Right ventricle myocardium inferior (tissue), 1 donor: ENCODE data around the gene ITGB8. TPM values are rescaled to one million over a fixed set of nuclear protein-coding genes. Genes with fewer than 3 reads are reported as not detected.

ENCODE experiments used
- ATAC-seq: fragments of 200-7000 bp; cut with Tn5 transposase; one replicate; pipeline ENCODE4 v1.9.1; 2020; ENCODE audit warnings: mild to moderate bottlenecking, moderate library complexity
- DNase-seq: peaks from one replicate; pipeline ENCODE4 v3.0.0; 2021; ENCODE audit errors: missing footprints
- intact Hi-C: fragments of 100-400 bp; cut with DNase I; formaldehyde crosslinking; loops from one replicate; pipeline ENCODE4 v1.11.0; 2022
- total RNA-seq: library from RNA; stranded (reverse); fragmentation: NEBNext Ultra II Directional; extraction: Animal tissue kit (Norgen Biotek cat#: 25700); gene quantifications from one replicate; pipeline ENCODE4 v1.2.1, GENCODE V29; 2021
- donor health status: DM: no; HTN: yes; CAD: no; lungs with severe emphysema.

Gene ITGB8
- total RNA-seq, 1 donor from 2014 or later = 2.5 TPM

GRCh38 chr7:20401861-20402746 is 71.4 kb downstream of the ITGB8 start:
- DNase-seq (no peak), ATAC-seq (no peak)
- intact Hi-C loops = no loop called here

- intact Hi-C loops = no loop called here
- DNase-seq (no peak), ATAC-seq (no peak)
Measured at GRCh38 chr7:20402747-20403230, 72.1 kb downstream of the ITGB8 start.

- DNase-seq = peak; percentile 77
- intact Hi-C loops = no loop called here
- ATAC-seq = peak; percentile 55
Measured at GRCh38 chr7:20403331-20403730, 72.6 kb downstream of the ITGB8 start.

GRCh38 chr7:20404320-20404719 is 73.6 kb downstream of the ITGB8 start:
- DNase-seq (no peak), ATAC-seq (no peak)
- intact Hi-C loops = no loop called here

GRCh38 chr7:20407585-20408466 is 77.1 kb downstream of the ITGB8 start:
- intact Hi-C loops = loop anchor here (2.0 to 5.0 kb wide), 2 partner anchors 76 to 167 kb away; partner anchors contain the start of gene ITGB8
- peak; percentile 90 for ATAC-seq
- DNase-seq = peak; percentile 83

- peak; percentile 90 for ATAC-seq
- DNase-seq = no peak
- intact Hi-C loops = loop anchor here (5.0 kb wide), 1 partner anchor 76 kb away; the partner anchor contains the start of gene ITGB8
Measured at GRCh38 chr7:20408467-20408826, 77.7 kb downstream of the ITGB8 start.

GRCh38 chr7:20409961-20410360 is 79.3 kb downstream of the ITGB8 start:
- ATAC-seq (no peak), DNase-seq (no peak)
- intact Hi-C loops = loop anchor here (5.0 kb wide), 1 partner anchor 78 kb away; the partner anchor contains the start of gene ITGB8

- intact Hi-C loops = no loop called here
- no peak for DNase-seq
- no peak for ATAC-seq
Measured at GRCh38 chr7:20411372-20411771, 80.7 kb downstream of the ITGB8 start.

- ATAC-seq (no peak), DNase-seq (no peak)
- intact Hi-C loops = no loop called here
Measured at GRCh38 chr7:20412032-20412431, 81.3 kb downstream of the ITGB8 start.

- DNase-seq (no peak), ATAC-seq (peak; percentile 54)
- intact Hi-C loops = no loop called here
Measured at GRCh38 chr7:20417260-20417659, 86.6 kb downstream of the ITGB8 start.

GRCh38 chr7:20417675-20418382 is 87.1 kb downstream of the ITGB8 start:
- no peak for ATAC-seq

GRCh38 chr7:20424500-20424899 is 93.8 kb downstream of the ITGB8 start:
- peak; percentile 37 for ATAC-seq
- intact Hi-C loops = no loop called here
- no peak for DNase-seq

More at GRCh38 chr7:20417675-20418382, 87.1 kb downstream of the ITGB8 start:
- no peak for DNase-seq
- intact Hi-C loops = no loop called here

- intact Hi-C loops = loop anchor here (10.0 kb wide), 1 partner anchor 144 kb away; no protein-coding TSS in a partner anchor
- no peak for DNase-seq
- no peak for ATAC-seq
Measured at GRCh38 chr7:20430664-20431063, 100.0 kb downstream of the ITGB8 start.

GRCh38 chr7:20431146-20431545 is 100.4 kb downstream of the ITGB8 start:
- ATAC-seq (no peak), DNase-seq (no peak)
- intact Hi-C loops = loop anchor here (10.0 kb wide), 1 partner anchor 144 kb away; no protein-coding TSS in a partner anchor

GRCh38 chr7:20432071-20432470 is 101.4 kb downstream of the ITGB8 start:
- DNase-seq (no peak), ATAC-seq (no peak)
- intact Hi-C loops = loop anchor here (10.0 kb wide), 1 partner anchor 143 kb away; no protein-coding TSS in a partner anchor

- ATAC-seq (peak; percentile 86), DNase-seq (no peak)
- intact Hi-C loops = loop anchor here (10.0 kb wide), 1 partner anchor 139 kb away; no protein-coding TSS in a partner anchor
Measured at GRCh38 chr7:20435305-20435704, 104.6 kb downstream of the ITGB8 start.

- intact Hi-C loops = loop anchor here (10.0 kb wide), 1 partner anchor 137 kb away; no protein-coding TSS in a partner anchor
- ATAC-seq = no peak
- DNase-seq = no peak
Measured at GRCh38 chr7:20438248-20438647, 107.5 kb downstream of the ITGB8 start.

GRCh38 chr7:20438694-20439376 is 108.1 kb downstream of the ITGB8 start:
- no peak for ATAC-seq
- DNase-seq = no peak
- intact Hi-C loops = loop anchor here (10.0 kb wide), 1 partner anchor 136 kb away; no protein-coding TSS in a partner anchor
